GM12864 (cell line): ENCODE data around the gene VIPR2.

Experiments
- DNase-seq: peaks from one replicate; pipeline ENCODE4 v3.0.0-alpha.2; 2011; ENCODE audit warnings: low read depth
- H3K4me3 ChIP-seq: 2 replicates; pipeline ENCODE4 v1.5.1; 2011; ENCODE audit warnings: mild to moderate bottlenecking, low read depth, low read length, control low read depth
- TF ChIP-seq, protein P1 (sequence below): IDR thresholded peaks from 2 replicates; pipeline ENCODE4 v1.5.1; 2011; ENCODE audit warnings: low read depth, mild to moderate bottlenecking, moderate library complexity, low read length, control low read depth, inconsistent platforms; ENCODE audit errors: missing control alignments

The VIPR2 gene

DNA sequence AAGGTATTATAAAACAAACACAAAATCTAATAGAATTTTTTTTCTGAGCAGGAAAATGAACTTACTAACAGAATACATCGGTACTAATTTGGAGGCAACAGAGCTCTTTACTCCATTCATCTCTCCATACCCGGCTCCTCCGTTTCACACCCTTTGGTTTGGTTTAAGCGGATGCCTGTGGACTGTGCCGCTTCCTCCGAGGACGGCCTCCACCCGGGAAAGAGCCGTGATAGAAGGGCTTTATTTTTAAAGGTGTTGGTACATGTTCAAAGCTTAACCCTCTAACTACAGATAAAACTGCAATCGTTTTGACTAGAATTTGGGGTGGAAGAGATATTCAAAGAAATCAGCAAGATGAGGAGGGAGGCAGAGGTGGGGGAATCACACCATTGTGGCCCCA is 1.9 kb downstream of the VIPR2 start:
- H3K4me3 ChIP-seq = no peak overlapping the region
- TF ChIP-seq, protein P1, sequence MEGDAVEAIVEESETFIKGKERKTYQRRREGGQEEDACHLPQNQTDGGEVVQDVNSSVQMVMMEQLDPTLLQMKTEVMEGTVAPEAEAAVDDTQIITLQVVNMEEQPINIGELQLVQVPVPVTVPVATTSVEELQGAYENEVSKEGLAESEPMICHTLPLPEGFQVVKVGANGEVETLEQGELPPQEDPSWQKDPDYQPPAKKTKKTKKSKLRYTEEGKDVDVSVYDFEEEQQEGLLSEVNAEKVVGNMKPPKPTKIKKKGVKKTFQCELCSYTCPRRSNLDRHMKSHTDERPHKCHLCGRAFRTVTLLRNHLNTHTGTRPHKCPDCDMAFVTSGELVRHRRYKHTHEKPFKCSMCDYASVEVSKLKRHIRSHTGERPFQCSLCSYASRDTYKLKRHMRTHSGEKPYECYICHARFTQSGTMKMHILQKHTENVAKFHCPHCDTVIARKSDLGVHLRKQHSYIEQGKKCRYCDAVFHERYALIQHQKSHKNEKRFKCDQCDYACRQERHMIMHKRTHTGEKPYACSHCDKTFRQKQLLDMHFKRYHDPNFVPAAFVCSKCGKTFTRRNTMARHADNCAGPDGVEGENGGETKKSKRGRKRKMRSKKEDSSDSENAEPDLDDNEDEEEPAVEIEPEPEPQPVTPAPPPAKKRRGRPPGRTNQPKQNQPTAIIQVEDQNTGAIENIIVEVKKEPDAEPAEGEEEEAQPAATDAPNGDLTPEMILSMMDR = no peak
- DNase-seq = no peak

DNA sequence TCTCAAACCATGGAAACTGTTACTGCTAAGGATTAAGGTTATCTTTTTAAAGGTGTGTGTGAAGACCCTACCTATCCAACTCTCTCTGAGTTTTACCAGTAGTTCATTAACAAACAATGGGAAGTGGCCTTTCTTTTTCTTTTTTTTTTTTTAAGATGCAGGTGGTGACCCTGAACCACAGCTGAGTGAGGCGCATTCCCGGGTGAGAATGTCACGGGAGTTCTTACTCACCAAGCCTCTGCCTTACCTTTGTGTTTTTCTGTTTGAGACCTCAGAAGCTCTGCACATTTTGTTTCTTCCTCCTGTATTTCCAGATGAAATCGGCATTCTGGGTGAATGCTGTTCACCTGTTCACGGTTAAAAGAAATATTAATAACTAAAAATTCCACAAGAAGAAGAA is 2.5 kb downstream of the VIPR2 start:
- no peak overlapping the region for H3K4me3 ChIP-seq
- TF ChIP-seq, protein P1 = no peak
- DNase-seq = no peak

GRCh38 chr7:159141660-159142059 is 3.0 kb downstream of the VIPR2 start:
- TF ChIP-seq, protein P1 = no peak
- H3K4me3 ChIP-seq = no peak overlapping the region
- no peak for DNase-seq

GRCh38 chr7:159141167-159141566 is 3.5 kb downstream of the VIPR2 start:
- DNase-seq = no peak
- TF ChIP-seq, protein P1 = no peak
- H3K4me3 ChIP-seq = no peak overlapping the region

GRCh38 chr7:159140170-159140910 is 4.3 kb downstream of the VIPR2 start:
- H3K4me3 ChIP-seq = no peak overlapping the region
- no peak for DNase-seq
- TF ChIP-seq, protein P1 = no peak

DNA sequence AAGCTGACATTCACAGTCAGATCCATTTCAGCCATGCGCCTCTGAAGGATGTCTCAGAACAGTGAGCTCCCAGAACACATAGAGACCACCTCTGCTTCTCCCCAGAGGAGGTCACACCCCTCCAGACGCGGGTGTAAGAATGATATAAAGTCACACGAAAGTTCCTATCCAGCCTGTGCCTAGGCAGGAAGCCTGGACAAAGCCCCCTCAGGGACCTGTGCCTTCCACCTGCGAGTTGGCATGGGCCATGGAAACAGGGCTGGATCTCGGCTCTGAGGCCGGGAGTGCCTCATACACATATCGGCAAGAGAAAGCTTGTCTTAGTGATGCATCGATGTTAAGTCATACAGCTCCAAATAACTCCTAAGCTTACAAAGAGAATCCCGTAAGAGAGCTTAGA is 5.0 kb downstream of the VIPR2 start:
- TF ChIP-seq, protein P1 = no peak
- no peak for DNase-seq
- no peak overlapping the region for H3K4me3 ChIP-seq

GRCh38 chr7:159139202-159139601 is 5.5 kb downstream of the VIPR2 start:
- H3K4me3 ChIP-seq = no peak overlapping the region
- TF ChIP-seq, protein P1 = no peak
- no peak for DNase-seq
